Mucosa of rectum (tissue), 2 donors: ENCODE results near the gene FKBP6.
"Not testable (repeated sequence)": the region's sequence is repeated elsewhere in the genome, so short reads cannot be mapped to it uniquely, and the experiment has no call there.

Source experiments
- H3K27ac ChIP-seq, 2 donors: one replicate each; pipeline ENCODE4 v1.7.0; 2013; ENCODE audit warnings: inconsistent platforms in 2 of 2, low read depth in 2 of 2, low read length in 2 of 2
- H3K27me3 ChIP-seq, 2 donors: one replicate each; pipeline ENCODE4 v1.7.0; 2013; ENCODE audit warnings: low read length in 2 of 2; ENCODE audit not compliant: control insufficient read depth in 2 of 2, insufficient read depth in 2 of 2
- H3K36me3 ChIP-seq, 2 donors: one replicate each; pipeline ENCODE4 v1.7.0; 2013; ENCODE audit warnings: low read length in 2 of 2; ENCODE audit not compliant: control insufficient read depth in 2 of 2, insufficient read depth in 2 of 2
- H3K4me1 ChIP-seq, 2 donors: one replicate each; pipeline ENCODE4 v1.7.0; 2013; ENCODE audit warnings: low read length in 2 of 2, mild to moderate bottlenecking in 1 of 2; ENCODE audit not compliant: control insufficient read depth in 2 of 2, insufficient read depth in 2 of 2
- H3K4me3 ChIP-seq, 2 donors: one replicate each; pipeline ENCODE4 v1.7.0; 2013; ENCODE audit warnings: low read length in 2 of 2
- H3K9ac ChIP-seq, 2 donors: one replicate each; pipeline ENCODE4 v1.7.0; 2013; ENCODE audit warnings: low read length in 2 of 2, low read depth in 1 of 2, mild to moderate bottlenecking in 1 of 2
- H3K9me3 ChIP-seq, 2 donors: one replicate each; pipeline ENCODE4 v1.7.0; 2013; ENCODE audit warnings: low read length in 2 of 2; ENCODE audit not compliant: control insufficient read depth in 2 of 2
- donor health status: healthy.
- donor health status: Normal muscosa, but diverticular disease.

Gene FKBP6

DNA sequence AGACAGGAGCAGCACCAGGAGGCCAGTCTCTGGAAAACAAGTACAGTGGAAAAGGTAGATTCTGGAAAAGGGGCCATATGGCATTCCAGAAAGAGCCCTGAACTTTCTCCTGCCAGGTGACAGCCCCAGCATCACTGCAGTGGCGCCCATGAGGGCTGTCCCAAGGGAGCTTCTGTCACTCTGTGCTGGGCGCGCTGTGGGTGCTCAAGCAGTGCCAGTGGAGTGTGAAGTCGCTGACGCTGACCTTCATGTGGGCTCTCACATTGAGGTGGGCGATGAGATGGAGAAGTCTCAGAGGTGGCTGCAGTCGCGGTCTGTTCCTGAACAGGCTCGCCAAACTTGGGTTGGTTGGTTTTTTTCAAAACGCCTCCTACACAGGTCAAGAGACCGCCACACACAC, 38.2 kb downstream of the FKBP6 start:
- Histone ChIP-seq H3K4me1 (no peaks in the 10 kb centered on the region), H3K36me3 (no peaks in the 10 kb centered on the region), H3K9ac (no peak overlapping the region), H3K9me3 (no peaks in the 10 kb centered on the region), H3K27me3 (no peaks in the 10 kb centered on the region), H3K27ac (no peak overlapping the region), H3K4me3 (no peak overlapping the region)

DNA sequence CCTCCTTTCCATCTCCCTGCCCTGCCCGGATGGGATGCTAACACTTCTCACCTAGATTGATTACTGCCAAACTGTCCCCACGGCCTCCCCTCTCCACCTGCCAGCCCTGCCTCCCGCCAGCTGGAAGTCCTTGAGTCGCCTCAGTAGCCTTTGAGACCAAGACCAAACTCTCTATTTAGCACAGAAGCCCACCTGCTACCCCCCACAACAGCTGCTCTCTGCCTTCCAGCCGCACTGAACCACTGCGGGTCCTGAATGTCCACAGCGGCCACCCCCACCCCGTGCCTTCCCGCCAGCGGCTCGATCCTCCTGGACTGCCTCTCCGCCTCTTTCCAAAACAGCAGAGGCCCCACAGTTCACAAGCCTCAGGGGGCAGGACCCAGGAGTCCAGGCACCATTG, 39.0 kb downstream of the FKBP6 start:
- no peak overlapping the region for H3K9ac ChIP-seq
- no peaks in the 10 kb centered on the region for H3K27me3 ChIP-seq
- H3K9me3 ChIP-seq = no peaks in the 10 kb centered on the region
- no peaks in the 10 kb centered on the region for H3K36me3 ChIP-seq
- H3K4me3 ChIP-seq = no peak overlapping the region
- no peak overlapping the region for H3K27ac ChIP-seq
- no peaks in the 10 kb centered on the region for H3K4me1 ChIP-seq

DNA sequence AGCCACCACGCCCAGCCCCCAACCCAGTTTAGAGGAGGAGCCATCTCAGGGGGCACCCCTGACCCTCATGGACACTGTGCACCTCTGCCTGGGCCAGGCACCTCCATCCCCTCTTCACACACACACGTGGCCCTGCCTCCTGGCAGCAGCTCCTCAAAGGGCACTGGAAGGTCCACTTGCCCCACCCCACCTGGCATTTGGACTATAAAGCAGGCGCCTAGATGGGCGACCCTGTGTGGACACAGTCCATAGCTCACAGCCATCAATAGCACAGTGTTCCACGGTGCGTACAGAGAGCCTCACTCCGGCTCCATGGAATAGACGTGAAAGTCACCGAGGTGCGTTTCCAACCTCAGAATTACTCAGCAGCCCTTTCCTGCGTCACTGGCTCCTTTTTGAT, 41.0 kb downstream of the FKBP6 start:
- Histone ChIP-seq H3K4me3 (no peak overlapping the region), H3K27me3 (no peaks in the 10 kb centered on the region), H3K9ac (no peak overlapping the region)

DNA sequence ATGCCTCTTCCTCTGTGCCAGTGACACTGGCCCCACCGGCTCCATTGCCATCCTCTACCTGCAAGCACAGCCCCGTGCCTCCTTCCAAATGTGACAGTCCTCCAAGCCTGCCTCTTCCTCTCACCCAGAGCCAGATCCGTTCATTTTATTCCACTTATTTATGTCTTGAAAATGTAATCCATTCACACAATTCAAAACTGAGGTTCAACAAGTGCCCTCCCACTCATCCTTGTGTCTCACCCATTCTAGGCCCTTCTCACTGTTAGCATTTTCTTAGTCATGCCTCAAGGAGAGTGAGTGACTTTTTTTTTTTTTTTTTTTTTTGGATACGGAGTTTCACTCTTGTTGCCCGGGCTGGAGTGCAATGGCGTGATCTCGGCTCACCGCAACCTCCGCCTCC, 41.7 kb downstream of the FKBP6 start:
- no peak overlapping the region for H3K4me3 ChIP-seq
- no peaks in the 10 kb centered on the region for H3K9me3 ChIP-seq
- no peaks in the 10 kb centered on the region for H3K4me1 ChIP-seq
- no peaks in the 10 kb centered on the region for H3K27me3 ChIP-seq
- no peak overlapping the region for H3K27ac ChIP-seq
- H3K36me3 ChIP-seq = no peaks in the 10 kb centered on the region
- H3K9ac ChIP-seq = no peak overlapping the region

More for the DNA sequence above, 41.0 kb downstream of the FKBP6 start:
- no peaks in the 10 kb centered on the region for H3K4me1 ChIP-seq
- no peaks in the 10 kb centered on the region for H3K9me3 ChIP-seq
- H3K27ac ChIP-seq = no peak overlapping the region
- no peaks in the 10 kb centered on the region for H3K36me3 ChIP-seq

DNA sequence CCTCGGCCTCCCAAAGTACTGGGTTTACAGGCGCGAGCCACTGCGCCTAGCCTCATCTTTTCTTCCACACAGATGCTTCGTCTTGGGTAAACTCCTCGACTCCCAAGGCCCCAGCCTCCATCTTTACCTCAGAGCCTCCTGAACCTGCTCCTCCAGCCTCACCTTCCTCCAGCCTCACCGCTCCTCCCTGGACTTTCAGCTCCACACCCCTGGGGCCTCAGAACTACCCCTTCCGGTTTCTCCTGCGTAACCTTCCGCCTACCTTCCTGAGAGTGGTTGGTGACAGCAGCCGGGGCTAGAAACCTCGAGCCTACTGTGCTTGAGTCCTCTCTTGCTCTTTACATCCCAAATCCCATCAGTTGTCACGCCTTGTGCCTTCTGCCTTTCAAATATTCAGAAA, 45.8 kb downstream of the FKBP6 start:
- no peak overlapping the region for H3K4me3 ChIP-seq
- no peaks in the 10 kb centered on the region for H3K36me3 ChIP-seq
- H3K27ac ChIP-seq = no peak overlapping the region
- peaks cover 5 to 6% of the 10 kb centered on the region in 2 donors for H3K27me3 ChIP-seq
- H3K9ac ChIP-seq = no peak overlapping the region
- H3K9me3 ChIP-seq = no peaks in the 10 kb centered on the region
- H3K4me1 ChIP-seq = no peaks in the 10 kb centered on the region

DNA sequence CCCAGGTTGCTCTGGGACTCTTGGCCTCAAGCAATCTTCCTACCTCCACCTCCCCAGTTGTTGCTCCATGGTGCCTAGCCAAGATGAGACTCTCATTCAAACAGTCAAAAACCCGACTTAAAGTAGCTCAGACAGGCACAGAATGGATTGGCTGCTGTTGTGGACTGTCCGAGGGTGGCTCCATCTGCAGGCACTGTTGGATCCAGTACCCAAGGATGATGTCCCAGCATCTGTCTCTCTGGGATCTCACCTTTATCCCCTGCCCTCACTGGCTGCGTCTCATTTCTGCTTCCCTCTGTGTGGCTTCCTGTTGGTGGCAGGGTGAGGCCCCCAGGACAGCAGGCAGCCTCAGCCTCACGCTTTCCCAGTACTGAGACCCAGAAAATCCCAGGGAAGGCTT, 48.3 kb downstream of the FKBP6 start:
- H3K27ac ChIP-seq, H3K27me3 ChIP-seq, H3K36me3 ChIP-seq, H3K9me3 ChIP-seq, H3K4me1 ChIP-seq, H3K9ac ChIP-seq, H3K4me3 ChIP-seq: not testable (repeated sequence)

DNA sequence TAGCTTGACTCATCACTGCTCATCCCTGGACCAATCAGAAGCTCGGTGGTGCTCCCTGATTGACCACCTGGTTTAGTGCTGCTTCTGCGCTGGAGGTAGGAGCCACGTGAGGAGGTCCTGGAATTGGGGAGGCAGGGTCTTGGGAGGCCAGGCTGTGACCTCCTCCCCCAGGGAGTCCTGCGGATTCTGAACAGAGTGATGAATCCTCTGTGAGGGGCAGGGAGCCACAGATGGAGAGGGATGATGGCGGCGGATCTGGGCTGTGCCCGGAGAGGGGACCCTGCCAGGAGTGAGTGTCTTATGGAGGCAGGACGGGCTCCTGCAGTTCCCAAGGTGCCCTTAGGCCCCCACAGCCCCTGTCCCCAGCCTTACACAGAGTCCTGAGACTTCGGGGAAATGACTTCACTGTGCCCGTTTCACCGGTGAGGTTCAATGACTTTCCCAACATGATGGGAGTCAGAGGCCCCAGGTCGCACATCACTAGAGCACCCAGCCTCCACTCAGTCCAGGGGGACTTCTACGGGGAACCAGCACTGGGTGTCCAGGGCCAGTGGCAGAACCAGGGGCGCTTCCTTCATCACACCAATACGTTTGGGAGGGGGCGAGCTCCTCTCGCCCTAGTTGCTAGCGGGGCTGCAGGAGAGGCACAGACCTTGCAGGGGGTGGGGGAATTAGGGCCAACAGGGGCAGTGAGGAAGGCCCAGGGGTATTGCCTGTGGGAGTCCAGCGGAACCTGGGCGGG, 48.9 kb downstream of the FKBP6 start:
- Histone ChIP-seq H3K27ac (no peak overlapping the region), H3K36me3 (no peaks in the 10 kb centered on the region), H3K9ac (no peak overlapping the region), H3K4me3 (no peak overlapping the region), H3K27me3 (peaks cover 5 to 6% of the 10 kb centered on the region in 2 donors), H3K4me1 (no peaks in the 10 kb centered on the region), H3K9me3 (no peaks in the 10 kb centered on the region)

DNA sequence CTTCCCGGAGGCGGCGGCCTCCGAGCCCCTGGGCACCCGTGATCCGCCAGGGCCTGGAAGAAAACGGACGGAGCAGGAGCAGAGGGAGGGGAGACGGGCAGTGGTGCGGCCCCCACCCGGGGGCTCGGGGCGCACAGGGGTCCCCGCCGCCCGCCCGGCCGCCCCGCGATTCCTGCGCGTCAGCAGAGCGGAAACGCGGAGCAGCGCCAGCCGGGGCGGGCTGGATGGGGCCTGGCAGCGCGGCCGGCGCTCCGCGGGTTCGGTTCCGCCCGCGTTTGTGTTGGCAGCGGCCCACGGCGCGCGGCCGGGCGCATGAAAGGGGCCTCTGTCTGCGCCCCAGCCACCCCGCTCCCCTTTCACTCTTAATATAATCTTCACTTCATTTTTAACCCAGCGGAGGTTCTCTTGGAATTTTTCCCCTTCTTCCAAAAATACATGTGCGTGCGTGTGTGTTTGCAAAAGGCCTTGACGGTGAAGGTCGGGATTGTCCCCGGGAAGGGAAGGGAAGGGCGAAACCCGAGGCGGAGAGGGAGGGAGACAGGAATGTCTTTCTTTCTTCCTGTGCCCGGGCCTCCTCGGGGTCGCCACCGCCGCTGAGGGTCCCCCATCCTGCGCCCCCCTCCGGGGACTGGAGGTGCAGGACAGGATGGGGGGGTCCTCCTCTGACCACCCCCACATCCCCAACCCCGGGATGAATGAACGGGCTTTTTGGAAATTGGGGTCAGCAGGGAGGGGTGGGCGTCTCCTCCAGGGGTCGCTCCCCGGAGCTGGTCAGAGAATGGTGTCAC, 49.6 kb downstream of the FKBP6 start:
- H3K27me3 ChIP-seq, H3K36me3 ChIP-seq, H3K9me3 ChIP-seq, H3K9ac ChIP-seq, H3K27ac ChIP-seq, H3K4me3 ChIP-seq, H3K4me1 ChIP-seq: not testable (repeated sequence)

DNA sequence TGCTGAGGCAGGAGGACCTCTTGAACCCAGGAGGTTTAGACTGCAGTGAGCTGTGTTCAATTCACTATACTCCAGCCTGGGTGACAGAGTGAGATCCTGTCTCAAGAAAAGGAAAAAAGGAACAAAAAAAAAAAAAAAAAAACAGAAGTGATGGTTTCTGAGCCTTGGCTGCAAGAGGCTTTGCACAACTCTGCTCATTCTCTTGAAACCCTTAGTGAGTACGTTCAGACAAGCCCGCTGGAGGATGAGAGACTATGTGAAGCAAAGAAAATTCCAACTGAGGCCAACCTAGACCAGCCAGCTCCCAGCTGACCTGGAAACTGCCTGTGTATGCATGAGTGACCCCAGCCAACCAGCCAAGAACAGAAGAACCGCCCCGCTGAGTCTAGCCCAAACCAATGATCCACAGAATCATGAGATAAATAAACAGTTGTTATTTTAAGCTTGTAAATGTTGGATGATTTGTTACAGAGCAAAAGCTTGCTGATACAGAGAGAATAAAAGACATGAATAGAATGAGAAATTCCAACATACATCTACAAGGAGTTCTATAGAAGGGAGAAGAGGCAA, 55.1 kb downstream of the FKBP6 start:
- H3K9me3 ChIP-seq = peaks cover 0 to 2% of the 10 kb centered on the region in 2 donors

DNA sequence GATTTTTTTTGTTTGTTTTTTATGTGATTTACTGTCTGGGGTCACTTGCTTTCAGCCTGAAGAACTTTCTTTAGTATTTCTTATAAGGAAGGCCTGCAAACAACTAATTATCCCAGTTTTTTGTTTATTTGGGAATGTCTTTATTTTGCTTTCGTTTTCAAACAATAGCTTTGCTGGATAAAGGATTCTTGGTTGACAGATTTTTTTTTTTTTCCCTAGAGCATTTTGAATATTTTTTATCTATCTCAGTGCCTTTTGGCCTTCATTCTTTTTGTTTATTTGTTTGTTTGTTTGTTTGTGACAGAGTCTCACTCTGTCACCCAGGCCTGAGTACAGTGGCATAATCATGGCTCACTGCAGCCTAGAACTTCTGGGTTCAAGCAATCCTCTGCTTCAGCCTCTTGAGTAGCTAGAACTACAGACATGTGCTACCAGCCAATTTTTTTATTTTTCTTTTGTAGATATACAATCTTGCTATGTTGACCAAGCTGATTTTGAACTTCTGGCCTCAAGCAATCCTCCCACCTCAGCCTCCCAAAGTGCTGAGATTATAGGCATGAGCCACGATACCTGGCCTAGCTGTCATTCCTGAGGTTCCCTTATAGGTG, 59.4 kb downstream of the FKBP6 start:
- Histone ChIP-seq H3K27ac (no peak overlapping the region), H3K27me3 (no peaks in the 10 kb centered on the region), H3K4me1 (no peaks in the 10 kb centered on the region), H3K9ac (no peak overlapping the region), H3K36me3 (no peaks in the 10 kb centered on the region), H3K9me3 (peaks cover 0 to 2% of the 10 kb centered on the region in 2 donors), H3K4me3 (no peak overlapping the region)

More for the DNA sequence above, 55.1 kb downstream of the FKBP6 start:
- Histone ChIP-seq H3K4me3 (no peak overlapping the region), H3K36me3 (no peaks in the 10 kb centered on the region), H3K27me3 (no peaks in the 10 kb centered on the region), H3K4me1 (no peaks in the 10 kb centered on the region), H3K27ac (no peak overlapping the region), H3K9ac (no peak overlapping the region)
